T-helper 2 cell treated with Interferon-gamma antibody and Interleukin-4, amounts not matched to agents 5 μg/mL and 100 μg/mL, for 36 hours (primary cell): ENCODE results near the gene SMYD2.
A peak's percentile ranks its signal among the peaks of the same experiment; 100 is the strongest.

Source experiments
- DNase-seq: peaks from one replicate; pipeline ENCODE4 v3.0.0; 2021; ENCODE audit warnings: low spot score
- H3K27ac Mint-ChIP-seq: one replicate; pipeline ENCODE4 v1.8.0; 2021; ENCODE audit warnings: mild to moderate bottlenecking, mixed read lengths
- H3K27me3 Mint-ChIP-seq: one replicate; pipeline ENCODE4 v1.8.0; 2021; ENCODE audit warnings: low read depth, mixed read lengths
- H3K36me3 Mint-ChIP-seq: one replicate; pipeline ENCODE4 v1.8.0; 2021; ENCODE audit warnings: low read depth, mixed read lengths
- H3K4me1 Mint-ChIP-seq: one replicate; pipeline ENCODE4 v1.8.0; 2021; ENCODE audit warnings: low read depth, mixed read lengths
- H3K4me3 Mint-ChIP-seq: one replicate; pipeline ENCODE4 v1.8.0; 2022; ENCODE audit warnings: mild to moderate bottlenecking, moderate library complexity, mixed read lengths
- H3K9me3 Mint-ChIP-seq: one replicate; pipeline ENCODE4 v1.8.0; 2021; ENCODE audit warnings: mixed read lengths

Gene SMYD2

DNA sequence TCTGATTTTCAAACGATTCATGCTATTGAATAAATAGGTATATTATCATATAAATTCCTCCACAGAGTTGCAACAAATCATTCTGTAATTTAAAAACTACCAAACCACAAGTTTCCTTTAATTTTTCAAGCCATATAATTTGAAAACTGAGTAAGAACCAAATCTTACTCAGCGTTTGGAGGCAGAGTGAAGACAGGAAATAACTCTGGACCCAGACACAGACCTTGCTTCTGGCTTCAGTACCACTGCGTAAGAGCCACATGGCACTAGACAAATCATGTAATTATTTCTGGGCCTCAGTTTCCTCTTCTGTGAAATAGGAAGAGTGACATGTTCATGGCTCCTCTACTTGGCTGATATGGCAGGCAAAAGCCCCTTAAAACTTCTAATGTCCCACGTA, 82.4 kb downstream of the SMYD2 start:
- H3K4me1 Mint-ChIP-seq = peaks cover 28% of the 10 kb centered on the region
- peaks cover 3% of the 10 kb centered on the region for H3K9me3 Mint-ChIP-seq
- H3K27ac Mint-ChIP-seq = no peak overlapping the region
- no peaks in the 10 kb centered on the region for H3K27me3 Mint-ChIP-seq
- peaks cover 40% of the 10 kb centered on the region for H3K36me3 Mint-ChIP-seq
- H3K4me3 Mint-ChIP-seq = no peak overlapping the region
- no peak for DNase-seq

DNA sequence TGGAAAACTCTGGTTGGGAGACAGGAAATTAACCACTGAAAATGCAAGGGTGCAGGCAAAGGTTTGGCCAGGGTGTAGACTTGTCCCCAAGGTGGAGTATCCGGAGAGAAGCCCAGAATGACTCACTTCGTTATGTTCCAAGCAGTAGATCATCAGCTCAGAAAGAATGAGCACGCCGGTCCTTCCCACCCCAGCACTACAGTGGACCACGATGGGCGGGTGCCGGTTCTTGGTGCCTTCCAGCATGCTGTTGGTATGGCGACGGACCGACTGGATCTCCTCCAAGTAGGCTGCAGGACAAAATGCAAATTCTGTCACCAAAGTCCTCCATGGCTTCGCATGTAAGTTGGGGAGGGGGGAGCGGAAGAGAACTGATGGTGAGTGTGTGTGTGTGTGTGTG, 83.4 kb downstream of the SMYD2 start:
- peaks cover 40% of the 10 kb centered on the region for H3K36me3 Mint-ChIP-seq
- H3K4me1 Mint-ChIP-seq = peaks cover 28% of the 10 kb centered on the region
- H3K27me3 Mint-ChIP-seq = no peaks in the 10 kb centered on the region
- DNase-seq = no peak
- H3K27ac Mint-ChIP-seq = peak overlapping the region; percentile 15
- peaks cover 3% of the 10 kb centered on the region for H3K9me3 Mint-ChIP-seq
- no peak overlapping the region for H3K4me3 Mint-ChIP-seq

DNA sequence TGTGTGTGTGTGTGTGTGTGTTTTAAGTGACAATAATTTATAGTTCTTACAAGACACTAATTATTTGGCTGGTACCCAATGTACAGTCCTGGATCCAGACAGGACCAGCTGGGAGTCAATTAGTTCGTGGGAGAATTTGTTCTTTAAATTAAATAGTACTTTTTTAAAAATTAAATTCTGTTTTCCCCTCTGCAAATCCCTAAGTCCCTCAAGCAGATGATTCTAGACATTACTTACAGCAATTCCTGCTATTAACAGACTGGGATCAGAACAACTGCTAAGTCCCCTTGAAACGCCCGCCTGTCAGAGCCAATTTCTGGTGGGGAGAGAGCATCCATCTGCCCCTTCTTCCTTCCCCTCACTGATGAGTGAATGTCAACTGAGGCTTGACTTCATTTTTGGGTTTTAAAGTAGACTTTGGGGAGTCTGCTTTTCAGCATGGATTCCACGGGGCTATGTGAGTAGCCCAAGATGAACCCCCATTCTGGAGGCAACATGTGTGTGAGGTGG, 83.9 kb downstream of the SMYD2 start:
- Mint-ChIP-seq H3K4me3 (no peak overlapping the region), H3K36me3 (peaks cover 38% of the 10 kb centered on the region), H3K27ac (no peak overlapping the region)

DNA sequence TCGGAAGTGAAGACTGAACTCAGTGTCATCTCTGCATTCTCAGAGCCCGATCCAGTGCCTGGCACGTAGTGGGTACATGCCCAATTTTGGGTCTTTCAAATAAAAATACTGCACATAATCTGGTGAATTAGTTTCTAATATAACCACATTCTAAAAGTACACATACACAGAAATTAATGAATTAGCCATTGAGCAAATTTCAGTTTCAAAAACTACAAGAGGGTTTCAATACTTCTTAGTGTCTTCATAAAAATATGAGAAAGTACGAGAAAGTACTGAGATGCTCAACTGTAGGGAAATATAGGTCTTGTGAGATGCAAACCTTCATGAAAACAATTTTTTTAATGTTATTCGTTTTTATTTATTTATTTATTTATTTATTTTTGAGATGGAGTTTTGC, 86.9 kb downstream of the SMYD2 start:
- H3K27ac Mint-ChIP-seq = no peak overlapping the region
- no peaks in the 10 kb centered on the region for H3K9me3 Mint-ChIP-seq
- H3K36me3 Mint-ChIP-seq = peaks cover 19% of the 10 kb centered on the region
- H3K4me1 Mint-ChIP-seq = peaks cover 12% of the 10 kb centered on the region
- no peaks in the 10 kb centered on the region for H3K27me3 Mint-ChIP-seq
- no peak for DNase-seq
- H3K4me3 Mint-ChIP-seq = no peak overlapping the region

More for the DNA sequence above, 83.9 kb downstream of the SMYD2 start:
- no peak for DNase-seq
- peaks cover 28% of the 10 kb centered on the region for H3K4me1 Mint-ChIP-seq
- peaks cover 3% of the 10 kb centered on the region for H3K9me3 Mint-ChIP-seq
- no peaks in the 10 kb centered on the region for H3K27me3 Mint-ChIP-seq

DNA sequence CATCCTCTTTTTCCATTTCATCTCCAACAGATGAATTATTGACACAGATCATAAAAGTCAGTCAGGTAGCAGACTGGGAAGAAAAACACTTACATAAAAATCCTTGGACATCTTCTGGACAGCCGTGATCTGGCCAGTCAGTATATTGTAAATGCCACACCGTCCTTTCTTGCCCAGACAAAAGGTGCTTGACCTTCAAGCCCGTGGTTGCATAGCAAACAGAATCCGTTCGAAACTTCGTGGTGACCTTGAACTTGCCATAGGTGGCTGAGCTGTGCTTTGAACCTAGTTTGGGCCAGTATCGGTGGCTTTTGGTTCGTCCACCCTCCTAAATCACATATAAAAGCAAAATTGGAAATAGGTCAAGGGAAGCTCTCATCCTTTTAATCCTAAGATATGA, 88.4 kb downstream of the SMYD2 start:
- H3K36me3 Mint-ChIP-seq = peaks cover 12% of the 10 kb centered on the region
- H3K4me3 Mint-ChIP-seq = no peak overlapping the region
- no peaks in the 10 kb centered on the region for H3K27me3 Mint-ChIP-seq
- H3K4me1 Mint-ChIP-seq = no peaks in the 10 kb centered on the region
- no peaks in the 10 kb centered on the region for H3K9me3 Mint-ChIP-seq
- H3K27ac Mint-ChIP-seq = no peak overlapping the region
- no peak for DNase-seq

DNA sequence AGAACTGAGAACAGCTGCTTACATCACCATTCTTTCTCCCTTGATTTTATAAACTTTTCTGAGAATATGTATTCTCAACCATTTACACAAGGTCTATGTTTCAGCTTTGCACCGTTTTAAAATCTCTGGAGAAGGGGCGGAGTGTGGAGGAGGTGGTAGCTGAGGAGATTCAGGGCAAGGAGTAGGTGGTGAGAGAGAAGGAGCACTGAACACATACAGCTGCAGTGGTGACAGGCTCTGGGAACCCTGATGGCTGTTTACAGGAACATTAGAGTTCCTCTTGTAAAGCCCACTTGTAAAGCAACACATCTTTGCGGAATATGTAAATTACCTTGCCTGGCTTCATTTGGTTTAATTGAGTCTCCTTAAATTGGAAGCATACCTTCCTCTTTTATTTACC, 89.7 kb downstream of the SMYD2 start:
- Mint-ChIP-seq H3K9me3 (no peaks in the 10 kb centered on the region), H3K27me3 (no peaks in the 10 kb centered on the region), H3K27ac (no peak overlapping the region), H3K4me1 (no peaks in the 10 kb centered on the region), H3K4me3 (no peak overlapping the region), H3K36me3 (peaks cover 10% of the 10 kb centered on the region)
- no peak for DNase-seq

DNA sequence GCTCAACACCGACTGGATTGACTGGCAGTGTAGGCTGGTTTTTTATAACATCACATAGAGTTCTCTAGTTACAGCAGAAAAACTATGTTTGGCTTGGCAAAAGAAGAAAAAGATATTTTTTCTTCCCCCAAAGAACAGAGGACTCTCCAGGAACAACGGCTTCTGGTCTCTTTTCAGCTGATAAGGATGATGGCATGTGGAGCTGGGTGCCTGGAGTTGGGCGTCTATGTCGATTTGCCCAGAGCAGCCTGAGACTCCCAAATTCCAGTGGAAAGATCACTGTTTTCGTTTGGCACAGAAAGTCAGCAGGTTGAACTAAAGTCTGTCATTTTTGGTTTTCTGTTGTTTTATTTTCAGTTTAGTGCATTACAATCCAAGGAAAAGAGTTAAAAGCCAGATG, 91.1 kb downstream of the SMYD2 start:
- peaks cover 7% of the 10 kb centered on the region for H3K36me3 Mint-ChIP-seq
- no peaks in the 10 kb centered on the region for H3K27me3 Mint-ChIP-seq
- no peak overlapping the region for H3K4me3 Mint-ChIP-seq
- no peak for DNase-seq
- peaks cover 2% of the 10 kb centered on the region for H3K4me1 Mint-ChIP-seq
- H3K27ac Mint-ChIP-seq = no peak overlapping the region
- H3K9me3 Mint-ChIP-seq = no peaks in the 10 kb centered on the region

DNA sequence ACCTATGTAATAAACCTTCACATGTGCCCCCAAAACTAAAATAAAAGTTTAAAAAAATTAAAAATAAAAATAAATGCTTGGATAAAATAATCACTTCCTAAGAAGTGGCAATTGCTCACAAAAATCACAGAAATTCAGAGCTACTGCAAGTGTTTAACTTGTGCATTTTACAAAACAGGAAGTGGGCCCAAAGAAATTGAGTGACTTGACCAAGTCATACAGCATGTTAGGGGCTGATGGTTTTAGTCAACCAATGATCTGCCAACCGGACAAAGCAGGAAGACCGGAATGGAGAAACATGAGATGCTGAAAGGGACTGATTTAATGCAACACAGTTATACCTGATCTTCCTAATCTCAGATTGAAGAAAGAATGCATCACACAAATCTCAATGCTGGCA, 96.5 kb downstream of the SMYD2 start:
- Mint-ChIP-seq H3K9me3 (no peaks in the 10 kb centered on the region), H3K4me3 (no peak overlapping the region)

DNA sequence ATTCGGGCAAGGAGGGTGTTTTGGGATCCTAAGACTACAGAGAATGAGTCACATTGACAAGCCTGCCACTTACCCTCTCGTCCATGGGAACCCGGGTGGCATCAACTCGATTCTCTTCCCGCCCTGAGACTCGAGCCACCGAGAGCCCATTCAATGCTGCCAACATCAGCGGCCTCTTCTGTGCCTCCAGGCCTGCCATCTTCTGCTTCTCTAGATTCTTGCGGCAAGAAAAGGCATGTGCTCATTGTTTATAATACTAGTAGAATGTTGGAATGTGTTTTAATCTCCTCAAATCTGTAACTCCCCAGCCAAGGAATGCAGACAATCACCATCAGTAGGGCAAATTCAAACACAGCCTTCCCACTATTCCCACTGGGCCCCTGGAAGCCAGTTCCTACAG, 96.9 kb downstream of the SMYD2 start:
- H3K4me3 Mint-ChIP-seq = no peak overlapping the region
- DNase-seq = no peak
- no peak overlapping the region for H3K27ac Mint-ChIP-seq
- peaks cover 33% of the 10 kb centered on the region for H3K4me1 Mint-ChIP-seq
- peaks cover 28% of the 10 kb centered on the region for H3K36me3 Mint-ChIP-seq
- no peaks in the 10 kb centered on the region for H3K9me3 Mint-ChIP-seq
- no peaks in the 10 kb centered on the region for H3K27me3 Mint-ChIP-seq

More for the DNA sequence above, 96.5 kb downstream of the SMYD2 start:
- H3K27ac Mint-ChIP-seq = no peak overlapping the region
- DNase-seq = no peak
- H3K27me3 Mint-ChIP-seq = no peaks in the 10 kb centered on the region
- H3K4me1 Mint-ChIP-seq = peaks cover 32% of the 10 kb centered on the region
- peaks cover 25% of the 10 kb centered on the region for H3K36me3 Mint-ChIP-seq

DNA sequence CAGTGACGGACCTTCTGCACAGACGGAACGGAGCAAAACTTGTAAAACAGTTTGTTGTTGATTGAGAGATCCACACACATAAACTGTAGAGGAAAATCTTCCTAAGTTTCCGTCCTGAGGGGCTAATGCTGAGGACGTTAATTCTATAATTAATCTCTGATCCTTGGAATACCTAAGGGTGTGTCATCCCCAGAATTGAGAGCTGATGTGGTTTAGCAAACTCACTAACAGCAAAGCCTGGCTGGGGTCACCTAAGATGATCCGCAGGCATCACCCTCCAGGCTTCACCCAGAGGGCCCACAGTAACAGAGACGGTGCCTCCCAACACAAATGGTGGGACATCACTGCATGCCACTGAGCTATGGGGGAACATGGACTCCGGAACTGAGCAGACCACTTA, 97.5 kb downstream of the SMYD2 start:
- Mint-ChIP-seq H3K4me3 (no peak overlapping the region), H3K36me3 (peaks cover 31% of the 10 kb centered on the region), H3K27me3 (no peaks in the 10 kb centered on the region), H3K9me3 (no peaks in the 10 kb centered on the region), H3K4me1 (peaks cover 33% of the 10 kb centered on the region), H3K27ac (no peak overlapping the region)
- DNase-seq = no peak

DNA sequence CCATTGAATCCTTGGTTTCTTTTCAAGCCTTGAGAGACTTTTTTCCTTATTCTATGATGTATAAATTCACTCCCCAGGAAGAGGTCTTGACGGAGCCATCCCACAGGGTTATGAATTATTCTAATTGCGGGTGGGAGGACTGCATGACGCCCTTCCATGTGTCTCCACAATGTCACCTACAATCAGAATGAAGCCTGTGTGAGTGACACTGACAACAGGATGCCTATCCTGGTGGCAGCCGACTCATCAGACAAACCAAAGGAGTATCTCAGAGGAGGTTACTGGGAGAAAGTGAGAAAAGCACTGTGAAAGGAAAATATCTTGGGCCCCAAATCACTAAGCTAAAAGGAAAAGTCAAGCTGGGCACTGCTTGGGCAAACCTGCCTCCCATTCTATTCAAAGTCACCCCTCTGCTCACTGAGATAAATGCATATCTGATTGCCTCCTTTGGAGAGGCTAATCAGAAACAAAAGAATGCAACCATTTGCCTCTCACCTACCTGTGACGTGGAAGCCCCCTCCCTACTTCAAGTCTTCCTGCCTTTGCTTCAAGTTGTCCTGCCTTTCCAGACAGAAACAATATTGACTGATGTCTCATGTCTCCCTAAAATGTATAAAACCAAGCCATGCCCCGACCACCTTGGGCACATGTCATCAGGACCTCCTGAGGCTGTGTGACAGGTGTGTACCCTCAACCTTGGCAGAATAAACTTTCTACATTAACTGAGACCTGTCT, 98.4 kb downstream of the SMYD2 start:
- no peak overlapping the region for H3K27ac Mint-ChIP-seq
- peaks cover 35% of the 10 kb centered on the region for H3K4me1 Mint-ChIP-seq
- H3K36me3 Mint-ChIP-seq = peaks cover 34% of the 10 kb centered on the region
- H3K9me3 Mint-ChIP-seq = no peaks in the 10 kb centered on the region
- no peak for DNase-seq
- H3K27me3 Mint-ChIP-seq = no peaks in the 10 kb centered on the region
- H3K4me3 Mint-ChIP-seq = no peak overlapping the region

DNA sequence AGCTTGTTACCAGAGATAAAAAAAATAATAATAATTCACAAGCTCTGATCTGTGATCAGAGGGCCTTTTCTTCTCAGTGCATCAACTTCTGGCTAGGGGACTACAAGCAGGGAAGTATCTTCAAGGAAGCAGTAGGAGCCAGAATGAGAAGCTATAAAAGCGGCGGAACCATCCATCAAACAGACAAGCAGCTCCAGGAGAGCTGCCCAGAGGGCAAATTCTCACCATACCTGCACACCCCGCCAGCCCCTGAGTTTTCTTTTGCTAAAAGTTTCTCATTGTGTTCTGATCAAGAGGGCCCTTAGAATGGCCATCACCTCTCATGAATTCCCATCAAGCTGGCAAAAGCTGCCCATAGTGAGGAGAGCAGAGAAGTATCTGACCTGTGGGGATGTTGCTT, 99.4 kb downstream of the SMYD2 start:
- H3K9me3 Mint-ChIP-seq = no peaks in the 10 kb centered on the region
- H3K27ac Mint-ChIP-seq = no peak overlapping the region
- H3K4me3 Mint-ChIP-seq = no peak overlapping the region
- DNase-seq = no peak
- peaks cover 43% of the 10 kb centered on the region for H3K4me1 Mint-ChIP-seq
- H3K36me3 Mint-ChIP-seq = peaks cover 39% of the 10 kb centered on the region
- no peaks in the 10 kb centered on the region for H3K27me3 Mint-ChIP-seq

DNA sequence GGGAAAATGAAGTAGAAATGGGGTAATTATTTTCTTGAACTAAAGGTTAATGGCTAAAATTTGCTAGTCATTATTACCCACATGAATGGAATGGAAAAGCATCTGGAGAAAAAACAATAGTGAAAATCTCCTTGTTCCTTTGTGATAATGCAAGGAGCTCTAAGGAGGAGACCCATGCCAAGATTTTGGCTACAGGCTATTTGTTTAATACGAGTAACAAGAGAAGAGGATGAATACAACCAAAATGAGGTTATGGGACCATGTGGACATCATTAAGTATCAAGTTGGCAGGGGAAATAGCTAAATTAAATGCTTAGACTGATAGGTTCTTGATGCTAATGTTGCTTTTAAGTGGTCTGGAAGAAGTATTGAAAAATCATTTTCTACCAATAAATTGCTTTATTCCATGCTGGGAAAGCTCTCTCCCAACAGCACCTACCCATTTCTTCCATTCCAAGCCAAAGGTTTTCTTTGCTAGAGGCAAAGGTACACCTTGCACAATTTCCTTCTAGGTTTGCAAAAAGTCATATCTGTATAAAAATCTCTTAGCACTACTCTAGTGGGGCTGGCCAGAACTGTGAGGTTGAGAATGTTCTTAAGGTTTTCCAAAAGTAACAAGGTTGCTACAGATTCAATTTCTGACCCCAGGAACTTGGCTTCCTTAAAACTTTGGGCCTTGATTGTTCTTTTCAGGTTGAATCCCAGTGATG, 100.2 kb downstream of the SMYD2 start:
- Mint-ChIP-seq H3K27ac (no peak overlapping the region), H3K36me3 (peaks cover 41% of the 10 kb centered on the region), H3K27me3 (no peaks in the 10 kb centered on the region), H3K9me3 (no peaks in the 10 kb centered on the region), H3K4me1 (peaks cover 47% of the 10 kb centered on the region), H3K4me3 (no peak overlapping the region)
- no peak for DNase-seq
